Keratinocyte (primary cell): ENCODE data around the gene DGKZ.

Experiments
- EZH2 ChIP-seq: IDR thresholded peaks from one replicate; pipeline ENCODE4 v1.6.1; 2012; ENCODE audit warnings: inconsistent platforms, mild to moderate bottlenecking, low read length, moderate library complexity
- TF ChIP-seq, protein P1 (sequence below), 3 experiments: IDR thresholded peaks in 1 of 3; conservative IDR thresholded peaks in 1 of 3; optimal IDR thresholded peaks in 1 of 3; 2 replicates in 2 of 3; 3 replicates in 1 of 3; pipeline versions ENCODE3 to v1.5.1; 2011; ENCODE audit warnings: low read length in 3 of 3, mild to moderate bottlenecking in 3 of 3, moderate library complexity in 2 of 3, control low read depth in 1 of 3, inconsistent platforms in 1 of 3; ENCODE audit not compliant: insufficient read depth in 2 of 3; ENCODE audit errors: extremely low read depth in 1 of 3

DNA sequence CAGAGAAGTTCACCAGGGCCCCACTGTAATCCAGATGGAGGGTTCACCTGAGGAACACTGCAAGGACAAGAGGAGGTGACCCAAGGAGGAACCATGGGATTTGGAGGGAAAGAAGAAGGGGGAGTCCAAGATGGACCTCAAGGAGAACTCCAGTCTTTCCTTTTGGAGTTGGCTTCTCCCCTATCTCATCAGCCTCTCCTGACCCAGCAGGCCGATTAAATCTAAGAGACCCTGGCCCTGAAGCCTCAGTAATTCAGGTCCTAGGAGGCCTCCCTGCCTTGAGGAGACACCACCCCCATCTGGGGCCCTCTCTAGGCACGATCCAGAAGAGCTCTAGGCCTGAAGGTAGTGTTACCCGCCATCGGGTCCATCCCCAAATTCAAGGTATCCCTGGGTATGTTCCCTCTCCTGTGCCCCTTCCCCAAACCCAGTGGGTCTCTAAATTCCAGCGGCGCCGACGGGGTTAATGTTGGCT lies 15.1 kb upstream of the DGKZ start:
- TF ChIP-seq, protein P1, sequence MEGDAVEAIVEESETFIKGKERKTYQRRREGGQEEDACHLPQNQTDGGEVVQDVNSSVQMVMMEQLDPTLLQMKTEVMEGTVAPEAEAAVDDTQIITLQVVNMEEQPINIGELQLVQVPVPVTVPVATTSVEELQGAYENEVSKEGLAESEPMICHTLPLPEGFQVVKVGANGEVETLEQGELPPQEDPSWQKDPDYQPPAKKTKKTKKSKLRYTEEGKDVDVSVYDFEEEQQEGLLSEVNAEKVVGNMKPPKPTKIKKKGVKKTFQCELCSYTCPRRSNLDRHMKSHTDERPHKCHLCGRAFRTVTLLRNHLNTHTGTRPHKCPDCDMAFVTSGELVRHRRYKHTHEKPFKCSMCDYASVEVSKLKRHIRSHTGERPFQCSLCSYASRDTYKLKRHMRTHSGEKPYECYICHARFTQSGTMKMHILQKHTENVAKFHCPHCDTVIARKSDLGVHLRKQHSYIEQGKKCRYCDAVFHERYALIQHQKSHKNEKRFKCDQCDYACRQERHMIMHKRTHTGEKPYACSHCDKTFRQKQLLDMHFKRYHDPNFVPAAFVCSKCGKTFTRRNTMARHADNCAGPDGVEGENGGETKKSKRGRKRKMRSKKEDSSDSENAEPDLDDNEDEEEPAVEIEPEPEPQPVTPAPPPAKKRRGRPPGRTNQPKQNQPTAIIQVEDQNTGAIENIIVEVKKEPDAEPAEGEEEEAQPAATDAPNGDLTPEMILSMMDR (optimal IDR thresholded peaks at IDR 0.05 in 1 of 3, IDR thresholded peaks at IDR 0.05 in 1 of 3, conservative IDR thresholded peaks at IDR 0.05 in 1 of 3; ENCODE audit: extremely low read depth in 1 of 3, insufficient read depth in 2 of 3, low read length in 3 of 3) = no peak
- TF ChIP-seq EZH2 = peak; percentile 55
